ENCODE results near the gene FOXS1. TPM values are rescaled to one million over a fixed set of nuclear protein-coding genes. Genes with fewer than 3 reads are reported as not detected.

Gene FOXS1
- 6.3 TPM for total RNA-seq (2021; ENCODE audit: unreplicated experiment)
- polyA plus RNA-seq (2012; ENCODE audit: insufficient read length), result 6.0 TPM
- Bru-seq, nascent RNA, result percentile 40 among the genes with signal in this experiment
- percentile 43 among the genes with signal in this experiment for BruChase-seq, experiment 1, labeled RNA remaining after a 2-hour chase
- percentile 41 among the genes with signal in this experiment for BruChase-seq, experiment 2, labeled RNA remaining after a 6-hour chase
- long read RNA-seq, transcript FOXS1-201 (1 exons, 1,319 nt), result major isoform, 7 of 7 reads
- long read RNA-seq, partial matches to known transcripts, result 0 of 7 reads
- long read RNA-seq, other reads (novel, unspliced or antisense), result 0 of 7 reads

- in situ Hi-C loops (cut with HindIII; ENCODE audit: low pct_unique_long_range_greater_than_20kb, low sequenced_read_pairs), result no loop called here
- POLR2A ChIA-PET, result no interaction called here
- peak within 1 kb of the TSS; percentile 3 to 10; a peak in 3 of 4 replicates for H3K4me3 ChIP-seq (ENCODE audit: low read depth in 2 of 2, low read length in 2 of 2)
Observed at GRCh38 chr20:31845300-31845863, at the start of gene FOXS1. Gene FOXS1 (minus strand): TSS chr20:31845604. CDS start chr20:31845542, 62 bp downstream.

GRCh38 chr20:31890646-31891045 is 45.2 kb upstream of the FOXS1 start:
- no peaks in the 10 kb centered on the region for H3K9me3 ChIP-seq (ENCODE audit: control insufficient read depth, insufficient read depth, low read depth, low read length)
- ATAC-seq, result no peak
- TF ChIP-seq REST (IDR thresholded peaks at IDR 0.05; ENCODE audit: insufficient read depth in 1 of 2, low read depth in 2 of 2, low read length in 1 of 2), result no peak
- H3K4me3 ChIP-seq (ENCODE audit: low read depth in 2 of 2, low read length in 2 of 2), result no peak overlapping the region
- in situ Hi-C loops (cut with HindIII; ENCODE audit: low pct_unique_long_range_greater_than_20kb, low sequenced_read_pairs), result no loop called here
- no peak overlapping the region for H3K27ac ChIP-seq (ENCODE audit: low read length)
- no peaks in the 10 kb centered on the region for H3K4me1 ChIP-seq (ENCODE audit: control insufficient read depth, insufficient read depth, low read length)
- no peaks in the 10 kb centered on the region for H3K27me3 ChIP-seq (ENCODE audit: control insufficient read depth, insufficient read depth, low read length)
- POLR2A ChIA-PET, result no interaction called here
- intact Hi-C loops (cut with micrococcal nuclease; ENCODE audit: unreplicated experiment), result no loop called here
- CTCF ChIA-PET, result interaction anchor here (0.6 kb wide), 1 partner anchor 38 kb away, joined by 3 read pairs; no protein-coding TSS in a partner anchor
- BruUV-seq (replicated peaks), result no TSS peak
- no peak for DNase-seq (ENCODE audit: low read depth, low spot score)
- no peaks in the 10 kb centered on the region for H3K36me3 ChIP-seq (ENCODE audit: control insufficient read depth, insufficient read depth, low read length)

More at GRCh38 chr20:31845300-31845863, at the start of gene FOXS1:
- Histone ChIP-seq H3K4me1 (ENCODE audit: control insufficient read depth, insufficient read depth, low read length) (peaks cover 54% of the 10 kb centered on the region), H3K27me3 (ENCODE audit: control insufficient read depth, insufficient read depth, low read length) (no peaks in the 10 kb centered on the region), H3K27ac (ENCODE audit: low read length) (peak within 1 kb of the TSS; percentile 84), H3K9me3 (ENCODE audit: control insufficient read depth, insufficient read depth, low read depth, low read length) (no peaks in the 10 kb centered on the region), H3K36me3 (ENCODE audit: control insufficient read depth, insufficient read depth, low read length) (no peaks in the 10 kb centered on the region)
- DNase-seq (ENCODE audit: low read depth, low spot score), result no peak
- intact Hi-C loops (cut with micrococcal nuclease; ENCODE audit: unreplicated experiment), result no loop called here
- no TSS peak for BruUV-seq (replicated peaks)
- peak in 1 of 2 experiments; percentile 37; a peak in 1 of 4 replicates for TF ChIP-seq REST (IDR thresholded peaks at IDR 0.05; ENCODE audit: insufficient read depth in 1 of 2, low read depth in 2 of 2, low read length in 1 of 2)
- no peak for TF ChIP-seq SIN3A (IDR thresholded peaks at IDR 0.05; ENCODE audit: borderline replicate concordance, insufficient read depth, low read depth, low read length)
- peak; percentile 26 for ATAC-seq
- CTCF ChIA-PET, result interaction anchor here (1.1 to 2.5 kb wide), 2 partner anchors 12 to 106 kb away, joined by 3 to 9 read pairs; partner anchors contain the start of gene PDRG1

- DNase-seq (ENCODE audit: low read depth, low spot score) (no peak), ATAC-seq (no peak)
- no peaks in the 10 kb centered on the region for H3K9me3 ChIP-seq (ENCODE audit: control insufficient read depth, insufficient read depth, low read depth, low read length)
- ChIA-PET CTCF (no interaction called here), POLR2A (no interaction called here)
- no TSS peak for BruUV-seq (replicated peaks)
- no peak overlapping the region for H3K4me3 ChIP-seq (ENCODE audit: low read depth in 2 of 2, low read length in 2 of 2)
- no peak overlapping the region for H3K27ac ChIP-seq (ENCODE audit: low read length)
- TF ChIP-seq POLR2AphosphoS5 (IDR thresholded peaks at IDR 0.05; ENCODE audit: low read depth, low read length) (no peak), CTCF (IDR thresholded peaks at IDR 0.05) (no peak), SIN3A (IDR thresholded peaks at IDR 0.05; ENCODE audit: borderline replicate concordance, insufficient read depth, low read depth, low read length) (no peak), TCF7L2 (IDR thresholded peaks at IDR 0.05; ENCODE audit: low read depth, low read length) (no peak), REST (IDR thresholded peaks at IDR 0.05; ENCODE audit: insufficient read depth in 1 of 2, low read depth in 2 of 2, low read length in 1 of 2) (no peak)
- in situ Hi-C loops (cut with HindIII; ENCODE audit: low pct_unique_long_range_greater_than_20kb, low sequenced_read_pairs) (no loop called here), intact Hi-C loops (cut with micrococcal nuclease; ENCODE audit: unreplicated experiment) (no loop called here)
- H3K4me1 ChIP-seq (ENCODE audit: control insufficient read depth, insufficient read depth, low read length), result peaks cover 4% of the 10 kb centered on the region; the same call in 1 of the 2 replicates
- H3K36me3 ChIP-seq (ENCODE audit: control insufficient read depth, insufficient read depth, low read length), result no peaks in the 10 kb centered on the region
- no peaks in the 10 kb centered on the region for H3K27me3 ChIP-seq (ENCODE audit: control insufficient read depth, insufficient read depth, low read length)
Observed at GRCh38 chr20:31883829-31884228, 38.4 kb upstream of the FOXS1 start.

All from Panc1 (cell line).